HepG2 (cell line): ENCODE measurements around the gene FCER1G. TPM values are rescaled to one million over a fixed set of nuclear protein-coding genes. Genes with fewer than 3 reads are reported as not detected.

Experiments
- ETS1 ChIP-seq: sonication (generic); formaldehyde crosslinking; IDR thresholded peaks from 2 replicates; pipeline ENCODE4 v1.4.0; 2020; ENCODE audit warnings: missing genetic modification reagents
- MAF1 ChIP-seq: sonication (generic); formaldehyde crosslinking; IDR thresholded peaks from 2 replicates; pipeline ENCODE4 v1.5.0; 2020; ENCODE audit warnings: missing genetic modification reagents, borderline replicate concordance
- RNF2 ChIP-seq: fragments of 450-650 bp; conservative IDR thresholded peaks from 2 replicates; pipeline ENCODE4 v1.6.1; 2016; ENCODE audit warnings: low read depth
- SP4 ChIP-seq: sonication (generic); formaldehyde crosslinking; IDR thresholded peaks from 2 replicates; pipeline ENCODE4 v1.8.1; 2023; ENCODE audit warnings: mild to moderate bottlenecking, missing genetic modification reagents
- SPEN ChIP-seq: sonication (generic); formaldehyde crosslinking; IDR thresholded peaks from 2 replicates; pipeline ENCODE4 v1.5.1; 2020; ENCODE audit warnings: low read depth, mild to moderate bottlenecking, missing genetic modification reagents
- ZBTB1 ChIP-seq: sonication (generic); formaldehyde crosslinking; IDR thresholded peaks from 2 replicates; pipeline ENCODE4 v1.4.0; 2020; ENCODE audit warnings: missing genetic modification reagents, borderline replicate concordance
- ZBTB49 ChIP-seq: sonication (generic); formaldehyde crosslinking; IDR thresholded peaks from 2 replicates; pipeline ENCODE4 v1.4.0; 2020; ENCODE audit warnings: missing genetic modification reagents, borderline replicate concordance
- ZBTB7B ChIP-seq: sonication (generic); formaldehyde crosslinking; IDR thresholded peaks from 2 replicates; pipeline ENCODE4 v1.4.0; 2020; ENCODE audit warnings: missing genetic modification reagents
- ZFP91 ChIP-seq: sonication (generic); formaldehyde crosslinking; IDR thresholded peaks from 2 replicates; pipeline ENCODE4 v1.9.0; 2022; ENCODE audit warnings: missing genetic modification reagents, mild to moderate bottlenecking, borderline replicate concordance
- ZNF317 ChIP-seq: sonication (generic); formaldehyde crosslinking; IDR thresholded peaks from 2 replicates; pipeline ENCODE4 v1.5.0; 2020; ENCODE audit warnings: mild to moderate bottlenecking, missing genetic modification reagents
- ZNF546 ChIP-seq: sonication (generic); formaldehyde crosslinking; conservative IDR thresholded peaks from 2 replicates; pipeline ENCODE4 v1.8.1; 2023; ENCODE audit warnings: mild to moderate bottlenecking, missing genetic modification reagents
- ZNF780A ChIP-seq: sonication (generic); formaldehyde crosslinking; IDR thresholded peaks from 2 replicates; pipeline ENCODE4 v1.8.0; 2022; ENCODE audit warnings: mild to moderate bottlenecking, missing genetic modification reagents, moderate library complexity
- polyA plus RNA-seq, 8 experiments: library from polyadenylated mRNA; depleted of rRNA in 3 of 8; stranded (reverse) in 7 of 8; unstranded in 1 of 8; fragments of >200 nt; fragmentation: Illumina TruSeq in 4 of 8; extraction: Trizol in 4 of 8; gene quantifications; 2 replicates each; pipeline versions ENCODE4 v1.2.1 to v1.2.3, GENCODE V29; 2011 to 2016; ENCODE audit warnings: low read depth in 4 of 8, missing spikeins in 1 of 8, mixed read lengths in 1 of 8; ENCODE audit not compliant: insufficient read depth in 1 of 8
- total RNA-seq, 5 experiments: library from RNA; depleted of rRNA; stranded (reverse); fragments of >200 nt; fragmentation: Illumina TruSeq; extraction: Trizol; gene quantifications; 2 replicates each; pipeline ENCODE4 v1.2.3, GENCODE V29; 2016; ENCODE audit warnings: low read depth in 1 of 5
- TF ChIP-seq, protein P1 (sequence below): sonication (generic); formaldehyde crosslinking; IDR thresholded peaks from 2 replicates; pipeline ENCODE4 v1.5.1; 2020; ENCODE audit warnings: mild to moderate bottlenecking, missing genetic modification reagents, borderline replicate concordance
- TF ChIP-seq, protein P2 (sequence below): sonication (generic); formaldehyde crosslinking; conservative IDR thresholded peaks from 2 replicates; pipeline ENCODE4 v1.5.0; 2020; ENCODE audit warnings: missing genetic modification reagents
- TF ChIP-seq, protein P3 (sequence below): sonication (generic); formaldehyde crosslinking; IDR thresholded peaks from 2 replicates; pipeline ENCODE4 v1.4.0; 2020; ENCODE audit warnings: missing genetic modification reagents
- TF ChIP-seq, protein P4 (sequence below): conservative IDR thresholded peaks from 2 replicates; pipeline ENCODE4 v1.6.1; 2018; ENCODE audit warnings: missing genetic modification reagents

FCER1G gene
- total and polyA plus RNA-seq, 2 of the 13 experiments (the other 11 are each of a cell fraction or from before 2014, with no cell fraction given): 1.3 to 6.4 TPM

- no peak for TF ChIP-seq MAF1
- TF ChIP-seq ZFP91 (CRISPR knock-in tag): peak; percentile 55; the same call in 1 of the 2 replicates
- peak; percentile 87 for TF ChIP-seq SPEN
- TF ChIP-seq ZNF780A (CRISPR knock-in tag): no peak
- TF ChIP-seq, protein P1, sequence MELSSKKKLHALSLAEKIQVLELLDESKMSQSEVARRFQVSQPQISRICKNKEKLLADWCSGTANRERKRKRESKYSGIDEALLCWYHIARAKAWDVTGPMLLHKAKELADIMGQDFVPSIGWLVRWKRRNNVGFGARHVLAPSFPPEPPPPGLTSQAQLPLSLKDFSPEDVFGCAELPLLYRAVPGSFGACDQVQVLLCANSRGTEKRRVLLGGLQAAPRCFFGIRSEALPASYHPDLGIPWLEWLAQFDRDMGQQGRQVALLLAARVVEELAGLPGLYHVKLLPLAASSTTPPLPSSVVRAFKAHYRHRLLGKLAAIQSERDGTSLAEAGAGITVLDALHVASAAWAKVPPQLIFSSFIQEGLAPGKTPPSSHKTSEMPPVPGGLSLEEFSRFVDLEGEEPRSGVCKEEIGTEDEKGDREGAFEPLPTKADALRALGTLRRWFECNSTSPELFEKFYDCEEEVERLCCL (CRISPR knock-in tag): no peak
- TF ChIP-seq ZBTB7B: peak; percentile 17; the same call in 1 of the 2 replicates
- TF ChIP-seq, protein P2, sequence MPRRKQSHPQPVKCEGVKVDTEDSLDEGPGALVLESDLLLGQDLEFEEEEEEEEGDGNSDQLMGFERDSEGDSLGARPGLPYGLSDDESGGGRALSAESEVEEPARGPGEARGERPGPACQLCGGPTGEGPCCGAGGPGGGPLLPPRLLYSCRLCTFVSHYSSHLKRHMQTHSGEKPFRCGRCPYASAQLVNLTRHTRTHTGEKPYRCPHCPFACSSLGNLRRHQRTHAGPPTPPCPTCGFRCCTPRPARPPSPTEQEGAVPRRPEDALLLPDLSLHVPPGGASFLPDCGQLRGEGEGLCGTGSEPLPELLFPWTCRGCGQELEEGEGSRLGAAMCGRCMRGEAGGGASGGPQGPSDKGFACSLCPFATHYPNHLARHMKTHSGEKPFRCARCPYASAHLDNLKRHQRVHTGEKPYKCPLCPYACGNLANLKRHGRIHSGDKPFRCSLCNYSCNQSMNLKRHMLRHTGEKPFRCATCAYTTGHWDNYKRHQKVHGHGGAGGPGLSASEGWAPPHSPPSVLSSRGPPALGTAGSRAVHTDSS: no peak
- TF ChIP-seq SP4 (CRISPR knock-in tag): peak; percentile 84
- TF ChIP-seq, protein P3, sequence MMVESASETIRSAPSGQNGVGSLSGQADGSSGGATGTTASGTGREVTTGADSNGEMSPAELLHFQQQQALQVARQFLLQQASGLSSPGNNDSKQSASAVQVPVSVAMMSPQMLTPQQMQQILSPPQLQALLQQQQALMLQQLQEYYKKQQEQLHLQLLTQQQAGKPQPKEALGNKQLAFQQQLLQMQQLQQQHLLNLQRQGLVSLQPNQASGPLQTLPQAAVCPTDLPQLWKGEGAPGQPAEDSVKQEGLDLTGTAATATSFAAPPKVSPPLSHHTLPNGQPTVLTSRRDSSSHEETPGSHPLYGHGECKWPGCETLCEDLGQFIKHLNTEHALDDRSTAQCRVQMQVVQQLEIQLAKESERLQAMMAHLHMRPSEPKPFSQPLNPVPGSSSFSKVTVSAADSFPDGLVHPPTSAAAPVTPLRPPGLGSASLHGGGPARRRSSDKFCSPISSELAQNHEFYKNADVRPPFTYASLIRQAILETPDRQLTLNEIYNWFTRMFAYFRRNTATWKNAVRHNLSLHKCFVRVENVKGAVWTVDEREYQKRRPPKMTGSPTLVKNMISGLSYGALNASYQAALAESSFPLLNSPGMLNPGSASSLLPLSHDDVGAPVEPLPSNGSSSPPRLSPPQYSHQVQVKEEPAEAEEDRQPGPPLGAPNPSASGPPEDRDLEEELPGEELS: peak; percentile 56
- TF ChIP-seq ETS1 (CRISPR knock-in tag): no peak
- TF ChIP-seq ZBTB49 (CRISPR knock-in tag): no peak
- no peak; the same call in 1 of the 2 replicates for TF ChIP-seq ZNF546
- peak; percentile 88 for TF ChIP-seq RNF2
- peak; percentile 81 for TF ChIP-seq ZNF317 (CRISPR knock-in tag)
- TF ChIP-seq, protein P4, sequence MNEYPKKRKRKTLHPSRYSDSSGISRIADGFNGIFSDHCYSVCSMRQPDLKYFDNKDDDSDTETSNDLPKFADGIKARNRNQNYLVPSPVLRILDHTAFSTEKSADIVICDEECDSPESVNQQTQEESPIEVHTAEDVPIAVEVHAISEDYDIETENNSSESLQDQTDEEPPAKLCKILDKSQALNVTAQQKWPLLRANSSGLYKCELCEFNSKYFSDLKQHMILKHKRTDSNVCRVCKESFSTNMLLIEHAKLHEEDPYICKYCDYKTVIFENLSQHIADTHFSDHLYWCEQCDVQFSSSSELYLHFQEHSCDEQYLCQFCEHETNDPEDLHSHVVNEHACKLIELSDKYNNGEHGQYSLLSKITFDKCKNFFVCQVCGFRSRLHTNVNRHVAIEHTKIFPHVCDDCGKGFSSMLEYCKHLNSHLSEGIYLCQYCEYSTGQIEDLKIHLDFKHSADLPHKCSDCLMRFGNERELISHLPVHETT: no peak
- no peak for TF ChIP-seq ZBTB1 (CRISPR knock-in tag)
Observed at GRCh38 chr1:161165742-161166668, 49.1 kb upstream of the FCER1G start, which contains the start of gene PPOX (continued).
